Activated naive CD8-positive, alpha-beta T cell treated with anti-CD3 and anti-CD28 coated beads, Interleukin-2, amount 10 ng/mL, durations not matched to agents 7 days and 5 days (primary cell): ENCODE data around the gene TKT. TPM values are rescaled to one million over a fixed set of nuclear protein-coding genes. Genes with fewer than 3 reads are reported as not detected.
A peak's percentile ranks its signal among the peaks of the same experiment; 100 is the strongest.
"Not testable (repeated sequence)": the region's sequence is repeated elsewhere in the genome, so short reads cannot be mapped to it uniquely, and the experiment has no call there.

Experiments used
- ATAC-seq: fragments of 150-1000 bp; cut with Tn5 transposase; one replicate; pipeline ENCODE4 v1.10.0; 2021; ENCODE audit warnings: low read depth, moderate library complexity
- POLR2A ChIA-PET: fragments of 350-600 bp; sonication (Branson Sonifier 250); formaldehyde crosslinking; loops from one replicate; lab custom pipeline; 2021; ENCODE audit warnings: antibody characterized with exemption; lab: Charles Lee
- DNase-seq: peaks from one replicate; pipeline ENCODE4 v3.0.0; 2021
- H3K27ac Mint-ChIP-seq: one replicate; pipeline ENCODE4 v1.8.0; 2022; ENCODE audit warnings: mild to moderate bottlenecking, mixed read lengths
- H3K27me3 Mint-ChIP-seq: one replicate; pipeline ENCODE4 v1.8.0; 2022; ENCODE audit warnings: mild to moderate bottlenecking, moderate library complexity, mixed read lengths
- H3K36me3 Mint-ChIP-seq: one replicate; pipeline ENCODE4 v1.8.0; 2021; ENCODE audit warnings: mild to moderate bottlenecking, mixed read lengths
- H3K4me1 Mint-ChIP-seq: one replicate; pipeline ENCODE4 v1.8.0; 2021; ENCODE audit warnings: mixed read lengths
- H3K4me3 Mint-ChIP-seq: one replicate; pipeline ENCODE4 v1.8.0; 2022; ENCODE audit warnings: mild to moderate bottlenecking, moderate library complexity, mixed read lengths
- H3K9me3 Mint-ChIP-seq: one replicate; pipeline ENCODE4 v1.8.0; 2021; ENCODE audit warnings: mixed read lengths
- total RNA-seq, 2 experiments: library from RNA; stranded (reverse); gene quantifications; one replicate each; pipeline ENCODE4 v1.2.3, GENCODE V29; 2021

The TKT gene
- total RNA-seq, 2 experiments from 2014 or later, result 204 to 210 TPM

DNA sequence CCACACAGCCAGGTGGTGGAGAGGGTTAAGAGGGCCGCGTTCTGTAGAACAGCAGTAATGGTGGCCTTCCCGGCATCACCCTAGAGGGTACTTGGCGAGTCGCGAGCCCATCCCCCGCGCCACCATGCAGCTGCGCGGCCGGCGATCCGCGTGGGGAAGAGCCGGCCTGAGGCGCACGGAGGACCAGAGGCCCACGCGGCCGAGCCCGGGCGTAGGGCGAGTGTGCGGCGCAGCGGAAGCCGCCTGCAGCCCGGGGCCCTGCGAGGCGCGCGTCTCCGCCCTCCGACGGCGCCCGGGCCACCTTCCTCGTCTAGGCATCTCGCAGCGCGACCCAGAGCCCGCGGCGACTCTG lies 423 bp downstream of the TKT start:
- POLR2A ChIA-PET, result interaction anchor here (0.6 to 2.7 kb wide), 5 partner anchors 15 to 93 kb away, joined by 3 to 19 read pairs (median 10); partner anchors contain the start of gene DCP1A
- H3K36me3 Mint-ChIP-seq, result peaks cover 10% of the 10 kb centered on the region
- peak; percentile 75 for DNase-seq
- H3K4me3 Mint-ChIP-seq, result peak overlapping the region; percentile 95
- H3K4me1 Mint-ChIP-seq, result peaks cover 32% of the 10 kb centered on the region
- H3K27me3 Mint-ChIP-seq, result peaks cover 12% of the 10 kb centered on the region
- peak overlapping the region; percentile 88 for H3K27ac Mint-ChIP-seq
- H3K9me3 Mint-ChIP-seq, result no peaks in the 10 kb centered on the region
- ATAC-seq, result peak; percentile 75

DNA sequence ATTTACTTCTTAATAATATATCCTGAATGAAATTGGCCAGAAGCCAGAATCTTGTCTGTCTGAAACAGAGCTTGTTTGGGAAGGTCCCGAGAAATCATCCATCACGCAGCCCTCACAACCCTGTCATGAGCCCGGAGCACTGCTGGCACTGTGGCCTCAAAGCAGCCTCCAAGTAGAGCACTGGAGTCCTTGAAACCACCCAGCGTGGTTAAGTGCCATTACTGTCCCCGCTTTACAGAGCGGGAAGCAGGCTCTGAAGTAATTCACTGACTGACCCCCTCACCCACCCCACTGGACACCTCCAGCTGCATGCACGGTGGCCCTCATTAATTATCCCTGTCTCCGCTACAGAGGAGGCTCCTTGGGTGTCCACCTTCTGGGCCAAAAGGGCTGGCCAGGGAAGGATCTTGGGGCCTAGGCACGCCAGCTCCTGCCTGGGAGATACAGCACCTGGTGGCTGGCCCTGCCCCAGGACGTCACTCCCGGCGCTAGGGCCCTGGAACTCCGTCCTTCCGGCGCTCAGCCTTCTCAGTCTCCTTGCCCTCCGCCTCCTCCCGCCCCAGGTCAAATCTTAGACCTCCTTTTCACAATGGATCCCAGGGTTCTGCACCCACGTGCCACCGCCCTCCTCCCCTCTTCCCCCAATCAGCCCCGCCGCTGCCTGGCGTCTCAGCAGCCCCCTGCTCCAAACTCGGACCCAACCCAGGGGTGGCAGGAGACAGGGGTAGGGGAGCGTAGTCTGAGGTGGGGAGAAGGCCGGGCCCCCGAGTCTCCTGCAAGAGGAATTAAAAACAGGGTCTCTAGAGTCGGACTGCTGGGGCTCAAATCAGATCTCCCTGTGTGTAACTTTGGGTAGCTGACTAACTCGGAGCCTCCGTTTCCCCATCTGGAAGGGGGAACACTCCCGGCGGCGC lies 1.1 kb downstream of the TKT start:
- H3K27me3 Mint-ChIP-seq, result peaks cover 12% of the 10 kb centered on the region
- POLR2A ChIA-PET, result interaction anchor here (0.8 to 2.7 kb wide), 7 partner anchors 10 to 93 kb away, joined by 3 to 19 read pairs (median 3); partner anchors contain the start of gene DCP1A
- DNase-seq (peak; percentile 71), ATAC-seq (peak; percentile 63)
- peaks cover 10% of the 10 kb centered on the region for H3K36me3 Mint-ChIP-seq
- H3K4me1 Mint-ChIP-seq, result peaks cover 36% of the 10 kb centered on the region
- H3K27ac Mint-ChIP-seq, result peak overlapping the region; percentile 88
- H3K9me3 Mint-ChIP-seq, result no peaks in the 10 kb centered on the region
- peak overlapping the region; percentile 95 for H3K4me3 Mint-ChIP-seq

GRCh38 chr3:53253707-53254508 lies 1.9 kb downstream of the TKT start:
- POLR2A ChIA-PET, result interaction anchor here (0.8 to 2.7 kb wide), 6 partner anchors 11 to 94 kb away, joined by 3 to 19 read pairs (median 6); partner anchors contain the start of gene DCP1A
- H3K4me1 Mint-ChIP-seq, result peaks cover 42% of the 10 kb centered on the region
- H3K9me3 Mint-ChIP-seq, result no peaks in the 10 kb centered on the region
- H3K27ac Mint-ChIP-seq, result peak overlapping the region; percentile 88
- H3K27me3 Mint-ChIP-seq, result peaks cover 9% of the 10 kb centered on the region
- ATAC-seq (no peak), DNase-seq (no peak)
- peak overlapping the region; percentile 95 for H3K4me3 Mint-ChIP-seq
- peaks cover 10% of the 10 kb centered on the region for H3K36me3 Mint-ChIP-seq

- peak overlapping the region; percentile 26 for H3K27ac Mint-ChIP-seq
- peak overlapping the region; percentile 95 for H3K4me3 Mint-ChIP-seq
- H3K4me1 Mint-ChIP-seq, result peaks cover 48% of the 10 kb centered on the region
- H3K9me3 Mint-ChIP-seq, ATAC-seq, H3K27me3 Mint-ChIP-seq, DNase-seq: not testable (repeated sequence)
- POLR2A ChIA-PET, result interaction anchor here (1.9 kb wide), 1 partner anchor 19 kb away, joined by 6 read pairs; no protein-coding TSS in a partner anchor
- peaks cover 10% of the 10 kb centered on the region for H3K36me3 Mint-ChIP-seq
Measured at GRCh38 chr3:53252947-53253322, 2.9 kb downstream of the TKT start.

DNA sequence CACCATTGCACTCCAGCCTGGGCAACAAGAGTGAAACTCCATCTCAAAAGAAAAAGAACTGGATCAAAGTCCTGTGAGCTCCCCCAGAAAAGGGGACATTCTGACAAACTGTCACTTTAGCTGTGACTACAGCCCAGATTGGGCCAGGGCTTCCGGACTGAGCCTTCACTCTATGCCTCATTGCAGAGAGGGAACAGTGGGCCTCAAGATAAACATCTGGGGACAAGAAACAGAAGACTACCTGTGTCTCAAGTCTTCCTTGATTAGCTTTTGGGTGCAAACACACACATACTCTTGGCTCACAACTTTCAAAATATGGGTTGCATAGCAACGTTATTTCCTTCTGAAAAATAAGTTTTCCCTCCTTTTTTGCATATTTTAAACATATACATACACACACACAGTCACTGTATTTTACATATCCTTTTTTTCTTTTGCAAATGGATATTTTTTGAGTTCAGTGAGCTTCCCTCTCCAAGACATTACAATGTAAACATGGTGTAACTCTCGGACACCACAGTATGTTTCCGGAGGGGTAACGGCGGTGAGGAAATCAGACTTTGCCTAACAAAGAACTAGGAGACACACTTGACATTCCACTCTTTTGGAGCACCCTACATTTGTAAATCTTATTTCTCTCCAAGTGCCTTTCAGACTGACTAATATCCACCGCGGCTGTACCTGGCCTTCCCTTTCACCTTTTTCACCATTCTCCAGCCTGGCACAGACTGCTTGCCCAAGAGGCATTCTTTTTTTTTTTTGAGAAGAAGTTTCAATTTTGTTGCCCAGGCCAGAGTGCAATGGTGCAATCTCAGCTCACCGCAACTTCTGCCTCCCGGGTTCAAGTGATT lies 3.5 kb downstream of the TKT start:
- ATAC-seq, result no peak
- Mint-ChIP-seq H3K36me3 (peaks cover 13% of the 10 kb centered on the region), H3K4me1 (peaks cover 52% of the 10 kb centered on the region), H3K27me3 (no peaks in the 10 kb centered on the region), H3K4me3 (peak overlapping the region; percentile 95), H3K9me3 (no peaks in the 10 kb centered on the region), H3K27ac (peak overlapping the region; percentile 56)
- POLR2A ChIA-PET, result interaction anchor here (1.0 to 1.9 kb wide), 2 partner anchors 18 to 23 kb away, joined by 4 to 6 read pairs; no protein-coding TSS in a partner anchor
- DNase-seq, result no peak

DNA sequence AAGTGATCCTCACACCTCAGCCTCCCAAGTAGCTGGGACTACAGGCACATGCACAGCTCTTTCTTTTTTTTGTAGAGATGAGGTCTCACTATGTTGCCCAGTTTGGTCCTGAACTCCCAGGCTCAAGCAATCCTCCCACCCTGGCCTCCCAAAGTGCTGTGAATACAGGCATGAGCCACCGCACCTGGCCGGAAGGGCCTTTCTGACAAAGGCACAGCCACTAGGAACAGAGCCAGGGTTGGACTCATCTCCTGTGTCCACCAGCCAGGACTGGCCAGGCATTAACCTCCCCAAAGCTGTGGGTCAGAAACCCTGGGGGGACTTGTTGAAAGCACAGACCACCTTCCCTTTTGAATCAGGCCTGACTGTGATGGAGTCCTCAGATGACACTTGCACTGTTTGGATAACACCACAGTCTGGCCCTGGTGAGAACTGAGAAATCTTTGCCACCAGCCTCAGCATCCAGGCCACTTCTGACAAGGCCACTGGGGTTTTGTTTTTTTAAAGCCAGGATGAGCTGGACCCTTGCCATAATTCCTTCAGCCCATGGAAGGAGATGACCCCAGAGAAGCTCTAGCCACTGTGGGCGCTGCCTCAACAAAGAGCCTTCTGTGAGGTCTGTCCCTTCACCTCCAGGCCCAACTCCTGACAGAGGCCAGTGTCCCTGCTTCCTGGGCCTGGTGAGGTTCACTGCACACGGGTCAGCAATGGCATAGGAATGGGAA lies 4.8 kb downstream of the TKT start:
- Mint-ChIP-seq H3K4me1 (peaks cover 54% of the 10 kb centered on the region), H3K27ac (peak overlapping the region; percentile 56)
- POLR2A ChIA-PET, result interaction anchor here (0.5 to 1.9 kb wide), 3 partner anchors 10 to 17 kb away, joined by 3 to 6 read pairs (median 5); no protein-coding TSS in a partner anchor

GRCh38 chr3:53250453-53250852 lies 5.4 kb downstream of the TKT start:
- H3K27me3 Mint-ChIP-seq, result no peaks in the 10 kb centered on the region
- H3K36me3 Mint-ChIP-seq, result peaks cover 23% of the 10 kb centered on the region
- H3K9me3 Mint-ChIP-seq, result no peaks in the 10 kb centered on the region
- DNase-seq (no peak), ATAC-seq (no peak)
- POLR2A ChIA-PET, result interaction anchor here (0.6 kb wide), 1 partner anchor 14 kb away, joined by 3 read pairs; no protein-coding TSS in a partner anchor
- H3K27ac Mint-ChIP-seq, result peak overlapping the region; percentile 56
- H3K4me1 Mint-ChIP-seq, result peaks cover 53% of the 10 kb centered on the region
- no peak overlapping the region for H3K4me3 Mint-ChIP-seq

More for the DNA sequence above, 4.8 kb downstream of the TKT start:
- Mint-ChIP-seq H3K9me3 (no peaks in the 10 kb centered on the region), H3K27me3 (no peaks in the 10 kb centered on the region), H3K36me3 (peaks cover 18% of the 10 kb centered on the region), H3K4me3 (no peak overlapping the region)
- no peak for DNase-seq
- ATAC-seq, result no peak

DNA sequence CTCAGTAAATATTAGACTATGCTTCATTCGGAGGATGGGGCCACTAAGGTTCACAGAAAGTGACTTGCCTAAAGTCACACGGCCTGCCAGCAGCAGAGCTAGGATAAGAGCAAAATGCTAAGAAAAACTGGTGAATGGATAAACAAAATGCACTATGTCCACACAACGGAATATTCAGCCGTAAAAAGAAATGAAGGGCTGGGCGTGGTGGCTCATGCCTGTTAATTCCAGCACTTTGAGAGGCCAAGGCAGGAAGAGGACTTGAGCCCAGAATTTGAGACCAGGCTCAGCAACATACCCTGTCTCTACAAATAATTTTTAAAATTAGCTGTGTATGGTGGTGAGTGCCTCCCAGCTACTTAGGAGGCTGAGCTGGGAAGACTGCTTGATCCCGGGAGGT lies 7.7 kb downstream of the TKT start:
- ATAC-seq, result no peak
- Mint-ChIP-seq H3K27me3 (no peaks in the 10 kb centered on the region), H3K4me1 (peaks cover 46% of the 10 kb centered on the region), H3K36me3 (peaks cover 20% of the 10 kb centered on the region), H3K27ac (peak overlapping the region; percentile 11), H3K4me3 (no peak overlapping the region), H3K9me3 (no peaks in the 10 kb centered on the region)
- DNase-seq, result no peak
- POLR2A ChIA-PET, result interaction anchor here (0.6 to 2.0 kb wide), 3 partner anchors 10 to 96 kb away, joined by 3 to 7 read pairs (median 5); no protein-coding TSS in a partner anchor

GRCh38 chr3:53247619-53248018 lies 8.2 kb downstream of the TKT start:
- POLR2A ChIA-PET, result interaction anchor here (0.6 to 2.0 kb wide), 4 partner anchors 10 to 97 kb away, joined by 3 to 7 read pairs (median 4); no protein-coding TSS in a partner anchor

GRCh38 chr3:53244271-53244670 lies 11.6 kb downstream of the TKT start:
- H3K4me1 Mint-ChIP-seq, result peaks cover 18% of the 10 kb centered on the region
- H3K9me3 Mint-ChIP-seq, result no peaks in the 10 kb centered on the region
- ATAC-seq, result no peak
- H3K27me3 Mint-ChIP-seq, result no peaks in the 10 kb centered on the region
- no peak overlapping the region for H3K27ac Mint-ChIP-seq
- POLR2A ChIA-PET, result interaction anchor here (0.7 kb wide), 1 partner anchor 1054 kb away, joined by 4 read pairs; no protein-coding TSS in a partner anchor
- no peak overlapping the region for H3K4me3 Mint-ChIP-seq
- peaks cover 17% of the 10 kb centered on the region for H3K36me3 Mint-ChIP-seq
- DNase-seq, result no peak

More at GRCh38 chr3:53247619-53248018, 8.2 kb downstream of the TKT start:
- DNase-seq, result no peak
- peak; percentile 24 for ATAC-seq
- peak overlapping the region; percentile 29 for H3K4me3 Mint-ChIP-seq
- no peaks in the 10 kb centered on the region for H3K9me3 Mint-ChIP-seq
- H3K27me3 Mint-ChIP-seq, result no peaks in the 10 kb centered on the region
- H3K36me3 Mint-ChIP-seq, result peaks cover 19% of the 10 kb centered on the region
- peak overlapping the region; percentile 67 for H3K27ac Mint-ChIP-seq
- peaks cover 43% of the 10 kb centered on the region for H3K4me1 Mint-ChIP-seq

DNA sequence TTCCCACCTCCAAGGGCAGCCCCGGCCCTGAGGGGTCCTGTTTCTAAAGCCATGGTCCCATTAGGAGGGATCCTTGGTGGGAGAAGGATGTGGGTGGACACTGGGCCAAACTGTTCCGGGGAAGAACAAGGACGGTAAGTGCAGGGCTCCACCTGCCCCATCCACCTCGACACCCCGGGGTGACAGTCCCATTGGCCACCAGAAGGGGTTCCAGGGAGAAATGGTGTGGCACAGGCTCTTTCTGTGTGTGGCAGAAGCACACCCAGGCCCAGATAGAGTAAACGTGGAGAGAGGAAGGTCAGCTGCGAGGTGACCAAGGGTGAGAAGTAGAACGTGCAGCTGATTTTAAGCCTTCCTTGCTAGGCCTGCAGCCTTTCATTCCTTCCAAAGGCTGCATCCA lies 12.0 kb downstream of the TKT start:
- H3K9me3 Mint-ChIP-seq, result no peaks in the 10 kb centered on the region
- ATAC-seq, result no peak
- no peak for DNase-seq
- no peak overlapping the region for H3K4me3 Mint-ChIP-seq
- peaks cover 17% of the 10 kb centered on the region for H3K4me1 Mint-ChIP-seq
- no peak overlapping the region for H3K27ac Mint-ChIP-seq
- POLR2A ChIA-PET, result no interaction called here
- peaks cover 18% of the 10 kb centered on the region for H3K36me3 Mint-ChIP-seq
- H3K27me3 Mint-ChIP-seq, result no peaks in the 10 kb centered on the region
